Hepatocyte (in vitro differentiated cells): ENCODE data around the gene RAPSN.

Experiments
- CTCF ChIP-seq: fragments of 200-600 bp; sonication (generic); IDR thresholded peaks from 2 replicates; pipeline ENCODE4 v1.5.1; 2016; ENCODE audit warnings: antibody characterized with exemption, mild to moderate bottlenecking; ENCODE audit not compliant: poor library complexity
- EZH2phosphoT487 ChIP-seq: fragments of 200-600 bp; sonication (generic); IDR thresholded peaks from one replicate; pipeline ENCODE4 v1.6.1; 2018; ENCODE audit warnings: antibody characterized with exemption, mild to moderate bottlenecking, low read depth, moderate library complexity; ENCODE audit not compliant: unreplicated experiment, severe bottlenecking

- TF ChIP-seq CTCF (no peak), EZH2phosphoT487 (no peak)
Observed at GRCh38 chr11:47430524-47430923, 18.4 kb downstream of the RAPSN start.
